ENCODE data around the gene KIF13A.
"Not testable (repeated sequence)": the region's sequence is repeated elsewhere in the genome, so short reads cannot be mapped to it uniquely, and the experiment has no call there.

The KIF13A gene

DNA sequence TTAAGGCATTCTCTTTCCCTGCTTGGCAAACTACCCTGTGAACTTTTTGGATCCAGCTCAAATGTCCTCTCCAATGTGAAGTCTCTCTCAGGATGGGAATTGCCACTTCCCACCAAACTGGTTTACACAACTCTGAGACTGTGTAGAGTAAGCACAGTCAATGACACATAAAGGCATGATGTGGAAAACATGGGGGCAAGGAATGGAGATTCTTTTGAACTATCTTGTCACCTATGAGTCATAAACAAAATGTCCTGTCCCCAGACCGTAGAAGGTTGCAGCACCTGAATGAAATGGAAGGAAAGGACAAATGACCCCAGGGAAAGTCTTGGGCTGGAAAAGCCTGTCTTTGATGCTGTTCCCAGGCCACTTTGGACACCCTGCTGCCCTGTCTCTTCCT lies 11.0 kb upstream of the KIF13A start:
- DNase-seq (ENCODE audit: low spot score), result no peak

DNA sequence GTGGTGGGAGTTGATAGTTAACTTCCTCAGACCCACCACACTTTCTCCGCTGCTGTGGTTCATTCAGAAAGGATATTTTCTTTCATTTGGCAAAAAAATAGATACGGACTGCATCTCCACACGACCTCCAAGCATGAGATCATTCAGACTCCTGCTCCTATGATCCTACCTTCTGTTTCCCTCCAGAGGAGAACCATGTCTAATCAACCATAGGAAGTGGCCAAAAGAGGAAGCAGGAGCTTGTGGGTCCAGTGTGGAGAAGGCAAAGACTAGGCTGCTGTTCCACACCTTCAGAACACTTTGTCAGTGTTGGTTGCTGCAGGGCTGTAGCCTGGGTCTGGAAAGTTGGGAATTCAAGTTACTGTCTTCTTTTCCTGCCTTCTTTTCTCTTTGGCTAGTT lies 10.6 kb upstream of the KIF13A start:
- DNase-seq (ENCODE audit: low spot score), result no peak

DNA sequence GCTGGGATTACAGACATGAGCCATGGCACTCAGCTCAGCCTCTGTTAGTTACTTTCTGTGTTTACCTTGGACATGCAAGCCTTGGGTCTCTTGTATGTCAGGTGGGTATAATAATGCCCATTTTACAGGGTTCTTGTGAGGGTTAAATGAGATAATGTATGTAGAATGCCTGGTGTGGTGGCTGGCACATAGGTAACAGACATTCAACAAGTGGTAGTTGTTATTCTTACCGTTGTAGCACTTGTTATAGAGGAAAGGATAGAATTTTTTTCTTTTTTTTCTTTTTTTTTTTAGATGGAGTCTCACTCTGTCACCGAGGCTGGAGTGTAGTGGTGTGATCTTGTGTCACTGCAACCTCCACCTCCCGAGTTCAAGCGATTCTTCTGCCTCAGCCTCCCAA lies 8.0 kb upstream of the KIF13A start:
- no peak for DNase-seq (ENCODE audit: low spot score)

DNA sequence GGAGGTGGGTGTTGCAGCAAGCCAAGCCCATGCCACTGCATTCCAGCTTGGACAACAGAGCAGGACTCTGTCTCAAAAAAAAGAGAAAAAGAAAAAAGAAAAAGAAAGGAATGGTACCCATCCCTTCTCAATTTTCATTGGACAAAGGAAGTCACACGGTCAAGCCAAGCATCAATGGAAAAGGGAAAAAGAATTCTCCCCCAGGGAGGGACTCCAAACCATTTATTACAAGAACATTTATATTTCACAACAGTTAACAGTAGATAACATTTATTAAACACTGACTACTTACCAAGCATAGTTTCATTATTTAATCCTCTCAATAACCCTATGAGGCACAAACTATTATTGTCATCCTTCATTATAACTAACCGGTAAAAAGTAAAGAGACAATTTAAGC lies 6.6 kb upstream of the KIF13A start:
- no peak for DNase-seq (ENCODE audit: low spot score)

DNA sequence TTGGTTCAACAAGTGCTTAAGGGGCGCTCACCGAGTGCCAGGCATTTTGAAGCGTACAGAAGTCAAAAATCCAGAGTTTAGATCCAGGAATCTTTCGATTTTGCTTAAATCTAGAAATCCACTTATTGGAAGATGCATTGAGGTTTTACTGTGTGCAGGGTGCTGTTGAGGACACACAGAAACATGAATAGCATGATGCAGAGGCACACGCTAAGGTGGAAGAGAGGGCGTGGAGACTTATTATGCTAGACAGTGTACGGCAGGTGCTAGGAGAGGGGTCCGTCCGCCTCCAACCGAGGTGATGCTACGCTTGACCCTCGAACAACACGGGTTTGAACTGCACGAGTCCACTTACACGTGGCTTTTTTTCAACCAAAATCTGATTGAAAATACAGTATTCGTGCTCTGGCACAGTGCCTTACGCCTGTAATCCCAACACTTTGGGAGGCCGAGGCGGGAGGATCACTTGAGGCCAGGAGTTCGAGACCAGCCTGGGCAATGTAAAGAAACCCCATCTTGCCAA lies 1.0 kb upstream of the KIF13A start:
- no peak for DNase-seq (ENCODE audit: low spot score)

DNA sequence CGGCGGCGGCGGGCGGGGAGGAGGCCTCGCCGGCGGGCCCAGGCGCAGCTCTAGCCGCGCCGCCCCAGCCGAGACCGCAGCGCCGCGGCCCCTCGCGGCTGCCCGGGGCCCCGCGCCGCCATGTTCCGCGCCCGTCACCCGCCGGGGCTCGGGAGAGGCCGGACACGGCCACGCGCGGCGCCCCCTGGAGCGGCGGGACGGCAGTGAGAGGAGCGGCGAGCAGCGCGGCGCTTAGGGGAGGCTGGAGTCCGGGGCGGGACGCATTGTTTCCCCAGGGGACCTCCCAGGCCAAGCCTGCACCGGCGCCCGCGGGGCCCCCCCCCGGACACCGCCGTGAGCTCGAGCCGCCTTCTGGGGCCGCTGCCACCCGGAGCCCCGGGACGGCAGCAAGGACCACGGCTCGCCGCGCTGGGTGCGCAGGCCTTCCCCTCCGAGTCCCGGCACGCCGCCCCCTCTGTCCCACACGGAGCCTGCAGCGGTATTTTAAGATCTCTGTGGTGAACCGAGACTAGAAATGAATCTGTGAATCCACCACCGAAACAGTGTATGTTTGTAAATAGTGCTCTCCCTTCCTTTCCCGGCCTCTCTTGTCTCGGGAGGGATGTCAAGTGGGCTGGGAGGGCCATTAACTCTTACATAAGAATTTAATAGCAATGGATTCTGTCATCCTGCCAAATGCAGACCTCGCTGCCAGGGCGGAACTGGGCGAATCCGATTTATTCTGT lies 424 bp upstream of the KIF13A start:
- peak; percentile 81 for DNase-seq (ENCODE audit: low spot score)

DNA sequence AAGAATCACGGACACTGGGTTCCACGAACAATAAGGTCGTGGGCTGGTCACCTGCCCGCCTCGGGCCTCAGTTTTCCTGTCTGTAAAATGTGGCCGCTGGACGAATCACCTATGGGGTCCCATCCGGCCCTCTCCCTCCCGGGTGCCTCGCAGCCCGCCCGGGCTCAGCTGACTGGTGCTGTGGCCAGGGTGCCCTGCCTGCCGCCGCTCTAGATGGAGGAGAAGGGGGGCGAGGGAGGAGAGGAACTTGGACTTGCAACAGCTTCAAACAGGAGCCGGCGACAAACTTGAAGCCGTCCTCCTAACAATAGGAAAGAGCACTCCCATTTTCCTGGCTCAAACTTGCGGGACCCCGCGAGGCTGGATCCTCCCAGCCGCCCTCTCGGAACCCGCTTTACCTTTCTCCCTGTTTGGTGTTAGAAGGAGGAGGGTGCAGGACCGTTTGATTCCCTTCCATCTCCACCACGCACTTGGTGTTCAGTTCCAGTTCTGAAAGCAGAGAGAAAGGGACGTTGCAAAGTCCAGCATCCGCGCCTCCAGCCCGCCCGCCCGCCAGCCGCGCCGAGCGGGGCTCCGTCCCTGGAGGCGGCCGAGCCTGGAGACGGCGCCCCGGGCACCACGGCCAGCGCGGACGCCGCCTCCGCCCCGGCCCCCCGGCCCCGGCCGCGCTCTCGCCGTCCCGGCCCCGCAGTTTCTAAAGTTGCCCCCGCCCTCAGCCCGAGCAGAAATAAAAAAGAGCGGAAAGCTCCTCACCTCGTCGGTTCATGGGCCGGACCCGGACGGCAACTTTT lies 584 bp downstream of the KIF13A start:
- DNase-seq (ENCODE audit: low spot score), result peak; percentile 81

DNA sequence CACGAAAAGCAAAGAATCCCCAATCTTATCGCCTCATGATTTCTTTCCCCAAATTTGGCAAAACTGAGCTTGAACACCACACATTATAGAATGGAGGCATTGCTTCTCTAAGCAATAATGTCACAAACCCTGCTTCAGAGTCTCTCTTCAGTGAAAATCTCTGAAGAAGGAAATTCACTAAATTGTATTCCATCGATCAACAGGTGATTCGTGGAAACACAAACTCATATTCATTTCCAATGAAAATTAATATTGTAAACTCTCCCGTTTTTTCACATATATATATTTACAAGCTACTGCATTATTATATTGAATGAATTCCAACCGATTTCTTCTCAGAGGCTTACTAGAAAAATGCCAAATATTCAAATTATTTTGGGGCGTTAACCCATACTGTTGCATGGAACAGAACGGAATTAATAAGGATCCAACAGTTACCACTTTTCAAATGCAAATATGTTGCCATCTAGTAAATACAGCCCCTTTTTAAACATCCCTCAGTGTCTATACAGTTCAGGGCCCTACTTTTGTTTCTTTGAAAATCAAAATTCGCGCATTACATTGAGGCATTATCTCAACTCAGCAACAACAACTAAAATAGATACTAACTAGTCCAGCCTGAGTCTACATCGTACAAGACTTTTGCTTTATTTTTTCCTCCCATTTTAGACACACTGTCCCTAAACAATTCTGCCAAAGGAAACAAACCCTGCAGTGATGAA lies 1.3 kb downstream of the KIF13A start:
- DNase-seq (ENCODE audit: low spot score), result no peak

DNA sequence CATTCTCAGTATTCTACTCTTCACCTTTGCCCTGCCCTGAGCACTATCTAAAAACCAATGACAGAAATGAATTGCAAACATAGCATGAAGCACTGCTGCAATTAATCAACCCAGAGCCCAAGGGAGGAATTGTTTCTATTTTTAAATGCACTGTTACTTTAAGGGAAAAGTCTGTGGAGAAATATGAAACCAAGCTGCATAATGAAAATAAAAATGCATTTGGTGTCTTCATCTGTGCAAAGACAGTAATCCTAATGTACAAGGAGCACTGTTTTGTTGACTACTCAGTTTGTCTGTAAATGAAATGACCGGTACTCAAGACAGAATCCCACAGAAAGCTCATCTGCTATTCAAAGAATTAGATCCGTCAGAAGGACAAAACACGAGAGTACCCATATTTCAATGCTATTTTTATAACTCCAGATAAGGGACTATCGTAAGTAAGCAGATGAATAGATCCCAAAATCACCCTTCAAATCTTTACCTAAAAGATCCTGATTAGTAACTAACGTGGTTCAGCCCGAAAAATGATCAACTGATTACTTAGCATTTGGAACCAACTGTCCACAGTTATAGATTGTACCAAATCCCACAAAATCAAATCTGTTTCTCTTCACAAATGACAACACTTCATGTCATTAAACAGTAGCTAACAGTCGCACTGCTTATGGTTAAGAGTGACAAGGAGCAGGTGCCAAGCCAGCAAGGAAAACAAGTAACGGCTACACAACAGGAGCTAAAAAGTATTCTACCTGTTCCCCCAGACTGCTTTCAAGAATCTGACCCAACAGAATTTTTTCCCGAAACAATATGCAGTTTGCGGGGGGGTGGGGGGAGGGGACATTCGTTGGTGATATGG lies 2.4 kb downstream of the KIF13A start:
- DNase-seq (ENCODE audit: low spot score), result no peak

DNA sequence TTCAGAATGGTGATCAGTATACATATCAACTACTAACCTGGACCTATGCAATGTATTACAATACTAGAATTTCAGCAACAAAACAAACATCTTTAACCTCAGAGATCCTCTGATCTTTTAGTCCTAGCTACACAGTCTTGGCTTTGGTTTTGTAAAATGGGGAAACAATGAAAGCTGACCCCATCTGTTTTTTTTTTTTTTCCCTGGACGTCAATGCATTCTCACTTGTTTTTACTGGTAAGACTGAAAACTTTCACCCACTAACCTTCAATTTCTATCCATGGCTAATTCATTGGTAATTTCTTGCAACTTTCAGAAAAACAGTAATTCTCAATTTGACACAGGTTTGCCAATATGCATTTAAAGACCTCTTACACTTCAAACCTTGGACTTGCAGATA lies 3.0 kb downstream of the KIF13A start:
- DNase-seq (ENCODE audit: low spot score), result no peak

DNA sequence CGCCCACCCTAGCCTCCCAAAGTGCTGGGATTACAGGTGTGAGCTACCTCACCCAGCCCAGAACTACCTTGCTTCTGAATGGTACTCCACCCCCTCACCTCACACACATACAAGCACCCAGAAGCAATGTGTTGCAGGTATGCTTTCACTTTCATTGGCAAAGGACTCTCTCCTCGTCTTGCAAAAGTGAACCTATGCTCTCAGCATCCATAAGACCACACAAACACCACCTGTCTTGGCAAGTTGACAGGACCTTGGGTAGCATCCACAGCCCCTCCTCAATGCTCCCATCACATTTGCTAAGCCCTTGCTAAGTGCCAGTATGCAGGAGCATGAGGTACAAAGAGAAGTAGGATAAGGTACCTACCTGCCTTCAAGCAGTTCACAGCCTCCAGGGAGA lies 3.7 kb downstream of the KIF13A start:
- no peak for DNase-seq (ENCODE audit: low spot score)

DNA sequence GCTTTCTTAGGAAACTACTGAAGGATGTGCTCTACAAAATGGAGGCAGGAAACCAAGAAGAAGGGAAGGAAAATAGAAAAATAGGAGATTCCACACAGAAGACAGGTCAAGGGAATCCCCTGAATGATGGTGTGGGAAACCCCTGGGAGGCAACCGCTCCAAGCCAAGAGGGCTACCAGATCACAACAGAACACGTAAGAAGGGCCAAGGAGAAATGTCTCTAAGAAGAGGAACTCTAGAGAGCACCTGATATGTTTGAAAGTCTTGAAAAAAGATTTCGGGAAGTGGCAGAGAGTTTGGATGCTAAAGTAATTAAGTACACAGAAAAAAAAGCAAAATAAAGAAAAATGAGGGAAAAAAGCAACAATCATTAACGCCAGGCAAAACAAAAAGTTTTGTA lies 7.1 kb downstream of the KIF13A start:
- no peak for DNase-seq (ENCODE audit: low spot score)

DNA sequence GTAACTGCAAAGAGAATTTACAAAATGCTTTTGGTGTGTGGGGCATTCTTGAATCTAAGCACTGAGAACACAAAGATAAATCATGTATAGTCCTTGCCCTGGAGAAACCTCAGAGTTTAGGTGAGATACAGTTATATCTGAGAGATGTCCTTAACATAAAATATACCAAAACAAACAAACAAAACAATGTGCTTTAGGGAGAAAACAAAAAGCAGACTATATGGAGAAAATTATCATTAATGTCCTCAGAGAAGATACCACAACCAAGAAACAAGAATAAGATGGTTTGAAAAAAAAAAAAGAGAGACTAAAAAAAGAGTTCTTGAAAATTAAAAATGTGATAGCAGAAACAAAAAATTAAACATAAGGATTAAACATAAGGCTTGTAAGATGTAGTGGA lies 8.0 kb downstream of the KIF13A start:
- no peak for DNase-seq (ENCODE audit: low spot score)

DNA sequence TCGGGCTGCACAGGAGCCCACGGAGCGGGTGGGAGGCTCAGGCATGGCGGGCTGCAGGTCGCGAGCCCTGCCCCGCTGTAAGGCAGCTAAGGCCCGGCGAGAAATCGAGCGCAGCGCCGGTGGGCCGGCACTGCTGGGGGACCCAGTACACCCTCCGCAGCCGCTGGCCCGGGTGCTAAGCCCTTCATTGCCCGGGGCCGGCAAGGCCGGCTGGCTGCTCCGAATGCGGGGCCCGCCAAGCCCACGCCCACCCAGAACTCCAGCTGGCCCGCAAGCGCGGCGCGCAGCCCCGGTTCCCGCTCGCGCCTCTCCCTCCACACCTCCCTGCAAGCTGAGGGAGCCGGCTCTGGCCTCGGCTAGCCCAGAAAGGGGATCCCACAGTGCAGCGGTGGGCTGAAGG lies 11.2 kb downstream of the KIF13A start:
- not testable (repeated sequence) for DNase-seq (ENCODE audit: low spot score)

DNA sequence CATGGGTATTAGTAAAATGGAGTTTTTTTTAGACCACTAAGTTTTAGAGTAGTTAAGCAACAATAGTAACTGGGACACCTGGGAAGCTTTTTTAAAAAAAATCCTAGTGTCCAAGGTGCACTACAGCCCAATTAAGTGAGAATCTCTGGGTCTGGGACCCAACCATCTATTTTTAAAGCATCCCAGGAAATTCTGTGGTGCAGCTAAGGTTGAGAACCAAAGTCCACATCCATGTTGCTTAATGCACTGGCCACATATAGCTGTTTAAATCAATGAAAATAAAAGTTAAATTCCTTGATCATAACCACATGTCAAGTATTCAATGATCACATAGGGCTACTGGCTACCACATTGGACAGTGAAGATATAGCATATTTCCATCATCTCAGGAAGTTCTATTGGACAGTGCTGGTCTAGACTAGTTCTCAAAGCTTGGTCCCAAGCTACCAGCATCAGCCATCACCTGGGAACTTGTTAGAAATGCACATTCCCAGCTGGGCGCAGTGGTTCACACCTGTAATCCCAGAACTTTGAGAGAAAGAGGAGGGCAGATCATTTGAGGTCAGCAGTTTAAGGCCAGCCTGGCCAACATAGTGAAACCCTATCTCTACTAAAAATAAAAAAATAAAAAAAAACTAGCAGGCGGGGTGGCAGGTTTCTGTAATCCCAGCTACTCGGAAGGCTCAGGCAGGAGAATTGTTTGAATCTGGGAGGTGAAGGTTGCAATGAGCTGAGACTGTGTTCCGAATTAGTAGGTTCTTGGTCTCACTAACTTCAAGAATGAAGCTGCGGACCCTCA lies 12.7 kb downstream of the KIF13A start:
- DNase-seq (ENCODE audit: low spot score), result no peak

DNA sequence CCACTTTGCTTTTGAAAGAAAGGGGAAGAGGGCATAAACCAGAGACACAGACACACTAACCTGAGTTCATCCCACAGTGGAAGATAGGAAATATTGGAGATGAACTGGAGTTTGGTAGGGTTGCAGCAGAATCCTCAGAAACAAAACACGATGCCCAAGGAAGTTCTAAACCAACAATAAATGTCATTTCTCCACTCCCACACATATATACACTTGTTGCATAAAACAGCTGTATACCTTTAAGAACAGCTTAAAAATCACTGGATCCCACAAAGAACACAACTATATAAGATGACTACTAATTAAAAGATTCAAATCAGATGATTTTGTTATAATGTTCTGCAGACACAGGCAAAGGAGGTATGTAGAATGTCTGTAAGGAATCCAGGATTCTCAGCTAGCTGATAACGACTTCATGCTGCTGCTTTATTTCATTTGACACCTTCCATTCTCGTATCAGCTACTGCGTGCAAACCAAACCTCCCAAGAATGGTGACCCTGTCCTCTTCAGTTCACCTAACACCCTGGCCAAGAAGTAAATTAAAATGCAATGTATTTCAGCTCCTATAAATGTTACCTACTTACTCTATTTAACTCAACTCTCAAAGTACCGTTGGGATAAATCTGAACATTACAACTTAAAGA lies 14.3 kb downstream of the KIF13A start:
- no peak for DNase-seq (ENCODE audit: low spot score)

DNA sequence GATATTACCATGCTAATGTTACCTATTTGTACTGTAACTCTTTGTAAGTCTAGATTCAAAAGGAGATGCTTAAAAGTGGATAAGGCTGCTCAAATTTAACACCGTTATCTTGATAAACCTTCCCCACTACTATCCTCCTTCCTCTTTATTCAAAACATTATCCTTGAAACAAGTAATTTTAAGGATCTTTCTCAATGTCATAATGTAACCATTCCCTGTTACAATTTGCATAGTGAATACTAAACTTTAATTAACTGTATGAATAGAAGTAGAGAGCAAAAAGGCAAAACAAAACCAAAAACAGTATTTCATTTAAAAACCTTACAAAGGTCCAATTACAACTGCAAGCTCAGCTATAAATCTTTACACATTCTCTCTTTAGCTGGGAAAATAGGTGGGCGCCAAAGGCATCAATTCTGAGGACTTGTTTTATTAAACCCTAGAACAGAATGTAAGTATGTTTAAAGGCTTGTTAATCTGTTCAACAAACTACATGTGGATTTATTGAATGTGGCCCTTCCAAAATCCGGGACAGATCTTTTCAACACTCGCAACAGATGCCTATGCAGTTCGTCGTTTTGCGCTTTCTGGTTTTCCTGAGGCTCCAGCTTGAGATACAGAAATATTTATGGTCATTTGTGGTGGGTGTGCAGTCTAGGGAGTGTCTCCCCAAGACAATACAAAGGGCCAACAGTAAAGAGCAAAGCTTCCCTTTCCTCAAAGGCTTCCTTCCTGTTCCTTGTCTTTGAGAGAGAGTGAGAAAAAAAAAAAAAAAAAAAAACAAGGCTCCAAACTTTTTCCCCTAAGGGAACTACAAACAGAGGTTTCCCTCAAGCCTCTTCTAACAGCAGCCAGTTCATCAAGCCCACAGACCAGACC lies 15.1 kb downstream of the KIF13A start:
- no peak for DNase-seq (ENCODE audit: low spot score)

DNA sequence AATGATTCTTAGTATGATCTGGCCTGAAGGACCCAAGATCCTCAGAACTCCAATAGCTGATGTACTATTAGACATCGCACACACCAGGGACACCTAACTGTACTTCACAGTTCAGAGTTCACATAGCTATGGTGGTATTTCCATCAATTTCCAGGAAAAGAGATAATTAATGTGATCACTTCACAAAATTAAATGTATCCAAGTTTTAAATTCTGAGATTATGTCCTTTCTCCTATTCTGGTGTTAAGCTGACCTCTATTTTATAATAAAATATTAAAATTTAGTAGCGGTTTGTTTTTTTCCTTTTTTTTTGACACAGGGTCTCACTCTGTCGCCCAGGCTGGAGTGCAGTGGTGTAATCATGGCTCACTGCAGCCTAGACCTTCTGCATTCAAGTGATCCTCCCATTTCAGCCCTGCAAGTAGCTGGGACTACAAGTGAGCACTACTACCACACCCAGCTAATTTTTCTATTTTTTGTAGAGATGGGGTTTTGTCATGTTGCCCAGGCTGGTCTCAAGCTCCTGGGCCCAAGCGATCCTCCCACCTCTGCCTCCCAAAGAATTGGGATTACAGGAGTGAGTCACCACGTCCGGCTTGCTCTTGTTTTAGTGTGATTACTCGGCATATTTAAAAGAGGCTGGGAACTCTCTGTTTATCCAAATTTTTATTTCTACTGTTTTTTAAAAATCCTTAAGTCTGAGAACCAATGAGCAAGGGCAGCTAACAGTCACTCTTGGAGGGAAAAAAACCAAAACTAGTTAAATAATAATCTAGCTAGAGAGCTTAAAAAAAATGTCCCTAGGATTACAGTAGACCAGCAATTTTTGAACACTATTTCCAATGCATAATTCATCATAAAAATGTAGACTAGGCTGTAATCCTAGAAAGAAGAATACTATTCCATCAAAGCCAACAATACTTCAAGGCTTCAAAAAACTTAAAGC lies 16.0 kb downstream of the KIF13A start:
- DNase-seq (ENCODE audit: low spot score), result no peak
